SU-DHL-6 (cell line): ENCODE data around the gene S100A9.

Source experiments
- CTCF ChIP-seq: fragments of 200-600 bp; sonication (generic); IDR thresholded peaks from one replicate; pipeline ENCODE4 v1.5.1; 2017; ENCODE audit warnings: antibody characterized with exemption, mild to moderate bottlenecking, low read length, moderate library complexity; ENCODE audit not compliant: insufficient read depth, poor library complexity, severe bottlenecking
- EZH2phosphoT487 ChIP-seq: fragments of 200-600 bp; sonication (generic), shearing (Covaris generic); conservative IDR thresholded peaks from 2 replicates; pipeline ENCODE4 v1.6.1; 2018; ENCODE audit warnings: mild to moderate bottlenecking, antibody characterized with exemption, low read length, moderate library complexity, mixed read lengths

- TF ChIP-seq CTCF (no peak), EZH2phosphoT487 (no peak)
These were observed 34.6 kb downstream of the S100A9 start for GRCh38 chr1:153392258-153392657.
